ENCODE measurements around the gene TMEM40.
A peak's percentile ranks its signal among the peaks of the same experiment; 100 is the strongest.

Gene TMEM40

GRCh38 chr3:12775226-12775625, 16.2 kb upstream of the TMEM40 start:
- no peak for DNase-seq

GRCh38 chr3:12774619-12775018, 15.6 kb upstream of the TMEM40 start:
- no peak for DNase-seq

GRCh38 chr3:12773710-12774086, 14.6 kb upstream of the TMEM40 start:
- no peak for DNase-seq

- no peak for DNase-seq
These were observed 14.1 kb upstream of the TMEM40 start for GRCh38 chr3:12773030-12773709.

GRCh38 chr3:12772462-12772861, 13.4 kb upstream of the TMEM40 start:
- no peak for DNase-seq

GRCh38 chr3:12771236-12771635, 12.2 kb upstream of the TMEM40 start:
- no peak for DNase-seq

GRCh38 chr3:12769761-12770160, 10.7 kb upstream of the TMEM40 start:
- no peak for DNase-seq

- DNase-seq: no peak
These were observed 9.8 kb upstream of the TMEM40 start for GRCh38 chr3:12768579-12769527.

- DNase-seq: no peak
These were observed 7.5 kb upstream of the TMEM40 start for GRCh38 chr3:12766541-12766940.

GRCh38 chr3:12764171-12764776, 5.2 kb upstream of the TMEM40 start:
- DNase-seq: no peak

- no peak for DNase-seq
These were observed 870 bp upstream of the TMEM40 start for GRCh38 chr3:12759693-12760565.

GRCh38 chr3:12758025-12758781, 856 bp downstream of the TMEM40 start:
- no peak for DNase-seq

GRCh38 chr3:12756635-12757034, 2.4 kb downstream of the TMEM40 start:
- no peak for DNase-seq

GRCh38 chr3:12756175-12756574, 2.9 kb downstream of the TMEM40 start:
- DNase-seq: no peak

GRCh38 chr3:12755754-12756153, 3.3 kb downstream of the TMEM40 start:
- no peak for DNase-seq

- DNase-seq: no peak
These were observed 4.7 kb downstream of the TMEM40 start for GRCh38 chr3:12754313-12754712.

GRCh38 chr3:12753275-12754028, 5.6 kb downstream of the TMEM40 start:
- DNase-seq: no peak

GRCh38 chr3:12752809-12753208, 6.2 kb downstream of the TMEM40 start:
- no peak for DNase-seq

- DNase-seq: no peak
These were observed 7.0 kb downstream of the TMEM40 start for GRCh38 chr3:12752102-12752501.

GRCh38 chr3:12751571-12751970, 7.5 kb downstream of the TMEM40 start:
- DNase-seq: no peak

GRCh38 chr3:12750658-12751071, 8.4 kb downstream of the TMEM40 start:
- peak; percentile 29 for DNase-seq
